Naive B cell (primary cell): Measurements from ENCODE around the gene TFF3. TPM values are rescaled to one million over a fixed set of nuclear protein-coding genes. Genes with fewer than 3 reads are reported as not detected.
"Not testable (repeated sequence)": the region's sequence is repeated elsewhere in the genome, so short reads cannot be mapped to it uniquely, and the experiment has no call there.

Source experiments
- ATAC-seq, 2 donors: fragments of 150-1000 bp; cut with Tn5 transposase; 2 replicates each; pipeline ENCODE4 v1.10.0; 2021; ENCODE audit warnings: low read depth in 2 of 2, mild to moderate bottlenecking in 2 of 2, moderate library complexity in 2 of 2
- DNase-seq: peaks from one replicate; pipeline ENCODE4 v3.0.0; 2022
- H3K27ac Mint-ChIP-seq, 6 donors: one replicate each; pipeline ENCODE4 v1.8.0; 2020 to 2022; ENCODE audit warnings: mild to moderate bottlenecking in 6 of 6, mixed read lengths in 6 of 6, moderate library complexity in 5 of 6, inconsistent platforms in 2 of 6
- H3K27me3 Mint-ChIP-seq, 3 donors: one replicate each; pipeline ENCODE4 v1.8.0; 2021 to 2022; ENCODE audit warnings: mixed read lengths in 3 of 3, mild to moderate bottlenecking in 1 of 3
- H3K36me3 Mint-ChIP-seq, 2 donors: one replicate each; pipeline ENCODE4 v1.8.0; 2020 to 2022; ENCODE audit warnings: mixed read lengths in 2 of 2, inconsistent platforms in 1 of 2, mild to moderate bottlenecking in 1 of 2
- H3K4me1 Mint-ChIP-seq, 3 donors: one replicate each; pipeline ENCODE4 v1.8.0; 2020 to 2022; ENCODE audit warnings: mixed read lengths in 3 of 3, inconsistent platforms in 1 of 3, mild to moderate bottlenecking in 1 of 3, moderate library complexity in 1 of 3
- H3K4me3 Mint-ChIP-seq, 8 donors: one replicate each; pipeline ENCODE4 v1.8.0; 2020 to 2022; ENCODE audit warnings: mild to moderate bottlenecking in 8 of 8, mixed read lengths in 8 of 8, moderate library complexity in 8 of 8, inconsistent platforms in 2 of 8
- H3K9me3 Mint-ChIP-seq, 7 donors: one replicate each; pipeline ENCODE4 v1.8.0; 2020 to 2022; ENCODE audit warnings: mixed read lengths in 7 of 7, mild to moderate bottlenecking in 5 of 7, inconsistent platforms in 2 of 7, moderate library complexity in 1 of 7
- polyA plus RNA-seq, 6 donors: library from polyadenylated mRNA; unstranded; fragments of 300-500 nt; fragmentation: Illumina TruSeq; gene quantifications; one replicate each; pipeline ENCODE4 v1.2.3, GENCODE V29; 2021; ENCODE audit warnings: low read depth in 6 of 6

TFF3 gene
- polyA plus RNA-seq, 6 donors from 2014 or later = not detected

DNA sequence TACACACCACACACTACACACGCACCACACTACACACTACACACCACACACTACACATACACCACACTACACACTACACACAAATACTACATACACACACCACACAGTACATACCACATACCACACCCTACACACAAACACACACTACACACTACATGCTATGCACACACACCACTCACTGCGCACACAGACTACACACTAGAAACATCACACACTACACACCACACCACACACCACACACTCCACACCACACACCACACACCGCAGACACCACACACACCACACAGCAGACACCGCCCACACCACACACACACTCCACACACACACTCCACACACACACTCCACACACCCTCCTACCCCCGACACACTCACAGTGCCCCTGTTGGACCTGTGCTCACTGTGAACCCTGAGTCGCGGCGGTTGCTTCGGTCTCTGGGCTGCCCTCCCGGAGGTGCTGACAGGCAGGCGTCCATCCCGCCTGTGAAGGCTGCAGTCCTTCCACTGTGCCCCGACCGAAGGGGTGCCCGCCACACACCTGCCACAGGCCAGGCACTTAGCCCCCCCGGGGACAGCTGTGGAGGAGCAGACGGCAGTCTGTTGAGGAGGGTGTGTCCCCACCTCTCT is 21.4 kb downstream of the TFF3 start:
- no peak overlapping the region for H3K27ac Mint-ChIP-seq
- ATAC-seq (no peak), DNase-seq (no peak)
- H3K36me3 Mint-ChIP-seq = peaks cover 26% of the 10 kb centered on the region in 2 donors
- H3K9me3 Mint-ChIP-seq = no peaks in the 10 kb centered on the region
- H3K4me1 Mint-ChIP-seq = no peaks in the 10 kb centered on the region
- H3K4me3 Mint-ChIP-seq = no peak overlapping the region
- H3K27me3 Mint-ChIP-seq = no peaks in the 10 kb centered on the region

DNA sequence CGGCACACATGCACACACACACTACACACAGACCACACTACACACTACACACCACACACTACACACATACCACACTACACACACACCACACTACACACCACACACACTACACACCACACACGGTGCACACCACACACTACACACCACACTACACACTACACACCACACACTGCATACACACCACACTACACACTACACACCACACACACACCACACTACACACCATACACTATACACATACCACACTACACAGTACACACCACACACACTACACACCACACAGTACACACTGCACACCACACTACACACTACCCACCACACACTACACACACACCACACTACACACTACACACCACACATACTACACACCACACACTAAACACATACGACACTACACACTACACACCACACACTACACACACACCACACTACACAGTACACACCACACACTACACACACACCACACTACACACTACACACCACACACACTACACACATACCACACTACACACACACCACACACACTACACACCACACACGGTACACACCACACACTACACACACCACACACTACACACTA is 22.6 kb downstream of the TFF3 start:
- not testable (repeated sequence) for H3K4me3 Mint-ChIP-seq, DNase-seq, H3K4me1 Mint-ChIP-seq, H3K9me3 Mint-ChIP-seq, H3K27me3 Mint-ChIP-seq, ATAC-seq, H3K27ac Mint-ChIP-seq
- H3K36me3 Mint-ChIP-seq = peaks cover 37% of the 10 kb centered on the region in 2 donors

GRCh38 chr21:42291751-42292562 is 23.3 kb downstream of the TFF3 start:
- no peaks in the 10 kb centered on the region for H3K27me3 Mint-ChIP-seq
- H3K36me3 Mint-ChIP-seq = peaks cover 36 to 44% of the 10 kb centered on the region in 2 donors

DNA sequence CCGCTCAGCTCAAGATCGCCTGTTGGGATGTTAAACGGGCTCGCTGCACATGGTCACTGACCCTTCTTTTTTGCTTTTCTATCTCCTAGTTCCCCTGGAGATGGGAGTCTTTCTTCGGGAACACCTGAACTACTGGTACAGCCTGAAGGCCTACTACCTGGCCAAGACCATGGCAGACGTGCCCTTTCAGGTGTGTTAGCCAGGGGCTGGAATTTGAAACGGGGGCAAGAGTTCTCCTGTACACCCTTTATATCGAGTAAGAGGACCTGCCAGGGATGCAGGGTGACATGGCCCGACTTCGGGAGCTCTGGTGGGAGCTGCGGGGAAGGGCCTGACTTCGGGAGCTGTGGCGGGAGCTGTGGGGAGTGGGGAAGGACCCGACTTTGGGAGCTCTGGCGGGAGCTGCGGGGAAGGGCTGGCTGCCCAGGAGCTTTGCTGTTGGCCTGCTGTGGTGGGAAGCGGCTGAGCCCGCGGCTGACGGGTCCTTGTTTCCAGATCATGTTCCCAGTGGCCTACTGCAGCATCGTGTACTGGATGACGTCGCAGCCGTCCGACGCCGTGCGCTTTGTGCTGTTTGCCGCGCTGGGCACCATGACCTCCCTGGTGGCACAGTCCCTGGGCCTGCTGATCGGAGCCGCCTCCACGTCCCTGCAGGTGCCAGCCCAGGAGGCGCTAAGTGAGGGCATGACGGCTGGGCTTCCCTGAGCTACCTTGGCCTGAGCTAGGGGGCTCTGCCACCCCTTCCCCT is 24.0 kb downstream of the TFF3 start:
- H3K4me1 Mint-ChIP-seq = peaks cover 6 to 11% (median 9%) of the 10 kb centered on the region in 3 donors
- peaks cover 28 to 52% of the 10 kb centered on the region in 2 donors for H3K36me3 Mint-ChIP-seq
- no peak overlapping the region for H3K4me3 Mint-ChIP-seq
- H3K9me3 Mint-ChIP-seq = peaks cover 0 to 2% (median 0%) of the 10 kb centered on the region in 7 donors
- no peaks in the 10 kb centered on the region for H3K27me3 Mint-ChIP-seq
- H3K27ac Mint-ChIP-seq = peak overlapping the region in 2 of 6 donors; percentile 10 to 54
- DNase-seq (no peak), ATAC-seq (no peak)

More at GRCh38 chr21:42291751-42292562, 23.3 kb downstream of the TFF3 start:
- no peak overlapping the region for H3K4me3 Mint-ChIP-seq
- peaks cover 0 to 4% (median under 1%) of the 10 kb centered on the region in 3 donors for H3K4me1 Mint-ChIP-seq
- DNase-seq = no peak
- H3K9me3 Mint-ChIP-seq = peaks cover 0 to 2% (median 0%) of the 10 kb centered on the region in 7 donors
- ATAC-seq = peak; percentile 35 to 52
- peak overlapping the region in 1 of 6 donors; percentile 54 for H3K27ac Mint-ChIP-seq

DNA sequence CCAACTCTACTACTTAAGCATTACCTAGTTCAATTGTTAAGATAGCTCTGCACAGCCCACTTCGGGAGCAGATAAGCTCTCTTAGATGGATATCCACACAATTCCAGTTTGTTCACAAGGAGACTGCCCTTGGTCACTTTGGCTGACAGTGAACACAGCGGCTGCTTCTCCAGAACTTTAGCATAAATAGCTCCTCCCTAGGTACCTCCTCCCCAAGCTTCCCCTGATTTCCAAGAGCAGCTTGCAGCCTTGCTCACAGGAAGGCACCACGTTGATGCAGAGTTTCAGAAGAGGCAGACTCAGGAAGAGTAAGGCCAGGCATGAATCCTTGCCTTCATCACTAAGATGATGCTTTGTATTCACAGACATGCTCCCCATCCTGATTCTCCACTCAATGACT is 24.7 kb downstream of the TFF3 start:
- Mint-ChIP-seq H3K36me3 (peaks cover 22 to 45% of the 10 kb centered on the region in 2 donors), H3K27ac (peak overlapping the region in 1 of 6 donors; percentile 27), H3K4me3 (no peak overlapping the region), H3K27me3 (no peaks in the 10 kb centered on the region), H3K9me3 (peaks cover 0 to 2% (median 0%) of the 10 kb centered on the region in 7 donors), H3K4me1 (peaks cover 10 to 18% (median 13%) of the 10 kb centered on the region in 3 donors)
- ATAC-seq = no peak
- no peak for DNase-seq

DNA sequence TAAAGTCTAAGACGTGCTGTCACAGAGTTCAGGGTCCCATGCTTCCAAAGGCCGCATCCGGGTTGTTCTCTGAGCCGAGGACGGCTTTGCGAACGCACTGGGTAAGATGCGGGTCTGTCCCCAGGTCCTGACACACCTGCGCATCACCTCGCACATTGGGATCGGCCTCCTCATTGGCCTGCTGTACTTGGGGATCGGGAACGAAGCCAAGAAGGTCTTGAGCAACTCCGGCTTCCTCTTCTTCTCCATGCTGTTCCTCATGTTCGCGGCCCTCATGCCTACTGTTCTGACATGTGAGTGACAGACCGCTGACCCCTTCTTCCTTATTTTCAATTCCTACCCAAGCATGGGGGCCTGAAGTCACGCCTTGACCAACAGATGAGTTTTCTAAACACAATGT is 25.3 kb downstream of the TFF3 start:
- Mint-ChIP-seq H3K9me3 (peaks cover 0 to 2% (median 0%) of the 10 kb centered on the region in 7 donors), H3K4me1 (peaks cover 10 to 24% (median 13%) of the 10 kb centered on the region in 3 donors), H3K36me3 (peaks cover 19 to 40% of the 10 kb centered on the region in 2 donors), H3K27ac (peak overlapping the region in 2 of 6 donors; percentile 56), H3K4me3 (no peak overlapping the region), H3K27me3 (no peaks in the 10 kb centered on the region)
- DNase-seq = no peak
- no peak for ATAC-seq

GRCh38 chr21:42288962-42289361 is 26.2 kb downstream of the TFF3 start:
- no peak overlapping the region for H3K4me3 Mint-ChIP-seq
- H3K27ac Mint-ChIP-seq = peak overlapping the region in 2 of 6 donors; percentile 59 to 77
- peaks cover 19 to 32% of the 10 kb centered on the region in 2 donors for H3K36me3 Mint-ChIP-seq
- ATAC-seq = no peak
- peaks cover 0 to 2% (median 0%) of the 10 kb centered on the region in 7 donors for H3K9me3 Mint-ChIP-seq
- peaks cover 12 to 28% (median 13%) of the 10 kb centered on the region in 3 donors for H3K4me1 Mint-ChIP-seq
- no peak for DNase-seq
- no peaks in the 10 kb centered on the region for H3K27me3 Mint-ChIP-seq

GRCh38 chr21:42287193-42288083 is 27.8 kb downstream of the TFF3 start:
- DNase-seq (no peak), ATAC-seq (no peak)
- peaks cover 12 to 31% (median 18%) of the 10 kb centered on the region in 3 donors for H3K4me1 Mint-ChIP-seq
- H3K27me3 Mint-ChIP-seq = no peaks in the 10 kb centered on the region
- peaks cover 0 to 2% (median 0%) of the 10 kb centered on the region in 7 donors for H3K9me3 Mint-ChIP-seq
- H3K36me3 Mint-ChIP-seq = peaks cover 19 to 41% of the 10 kb centered on the region in 2 donors
- peak overlapping the region in 1 of 8 donors; percentile 29 for H3K4me3 Mint-ChIP-seq
- peak overlapping the region in 2 of 6 donors; percentile 26 to 94 for H3K27ac Mint-ChIP-seq

- Mint-ChIP-seq H3K4me1 (peaks cover 12 to 31% (median 18%) of the 10 kb centered on the region in 3 donors), H3K9me3 (peaks cover 0 to 2% (median 0%) of the 10 kb centered on the region in 7 donors), H3K27me3 (no peaks in the 10 kb centered on the region), H3K27ac (peak overlapping the region in 4 of 6 donors; percentile 29 to 91 (median 46)), H3K36me3 (peaks cover 24 to 42% of the 10 kb centered on the region in 2 donors), H3K4me3 (peak overlapping the region in 6 of 8 donors; percentile 3 to 74 (median 15))
- DNase-seq (no peak), ATAC-seq (peak in 1 of 2 donors; percentile 39)
Measured at GRCh38 chr21:42286416-42286815, 28.8 kb downstream of the TFF3 start.

DNA sequence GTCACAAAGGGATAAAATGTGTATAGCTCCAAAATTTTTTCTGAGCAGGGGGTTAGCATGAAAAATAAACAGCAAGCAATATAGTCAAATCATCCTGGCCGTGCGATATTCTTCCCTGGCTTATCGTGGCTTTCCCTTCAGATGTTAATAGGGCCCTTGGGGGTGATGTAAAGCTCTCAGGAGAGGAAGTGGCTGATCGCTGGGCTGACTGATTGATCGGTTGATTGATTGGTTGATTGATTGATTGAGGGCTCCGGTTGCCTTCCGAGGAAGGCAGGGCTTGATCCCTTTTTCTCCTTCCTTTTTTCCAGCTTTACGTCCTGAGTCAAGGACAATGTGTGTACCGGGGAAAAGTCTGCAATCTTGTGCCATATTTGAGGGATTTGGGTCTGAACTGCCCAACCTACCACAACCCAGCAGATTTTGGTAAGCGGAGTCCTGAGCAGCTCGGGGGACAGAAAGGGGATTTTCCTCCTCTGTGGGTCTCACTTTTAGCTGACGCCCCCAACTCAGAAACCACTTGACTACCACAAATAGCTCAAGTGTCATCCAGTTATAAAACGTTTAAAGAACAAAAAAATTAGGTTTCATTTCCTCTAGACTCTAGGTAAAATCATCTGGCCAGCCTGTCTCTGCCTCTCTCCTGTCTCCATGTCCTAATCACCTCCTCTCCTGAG is 29.5 kb downstream of the TFF3 start:
- Mint-ChIP-seq H3K27me3 (no peaks in the 10 kb centered on the region), H3K4me3 (peak overlapping the region in 6 of 8 donors; percentile 0 to 64 (median 28)), H3K9me3 (peaks cover 0 to 2% (median 0%) of the 10 kb centered on the region in 7 donors), H3K4me1 (peaks cover 12 to 31% (median 18%) of the 10 kb centered on the region in 3 donors), H3K27ac (peak overlapping the region; percentile 29 to 91 (median 58)), H3K36me3 (peaks cover 25 to 42% of the 10 kb centered on the region in 2 donors)
- ATAC-seq = peak in 1 of 2 donors; percentile 21
- no peak for DNase-seq

GRCh38 chr21:42282715-42283114 is 32.5 kb downstream of the TFF3 start:
- no peak overlapping the region for H3K27ac Mint-ChIP-seq
- H3K4me1 Mint-ChIP-seq = peaks cover 16 to 31% (median 18%) of the 10 kb centered on the region in 3 donors
- ATAC-seq (no peak), DNase-seq (no peak)
- H3K27me3 Mint-ChIP-seq = no peaks in the 10 kb centered on the region
- no peaks in the 10 kb centered on the region for H3K9me3 Mint-ChIP-seq
- peak overlapping the region in 1 of 8 donors; percentile 33 for H3K4me3 Mint-ChIP-seq
- H3K36me3 Mint-ChIP-seq = peaks cover 18 to 42% of the 10 kb centered on the region in 2 donors
